Mucosa of rectum (tissue), 2 donors: Measurements from ENCODE around the gene CLCN6.

Source experiments
- H3K27ac ChIP-seq, 2 donors: one replicate each; pipeline ENCODE4 v1.7.0; 2013; ENCODE audit warnings: inconsistent platforms in 2 of 2, low read depth in 2 of 2, low read length in 2 of 2
- H3K27me3 ChIP-seq, 2 donors: one replicate each; pipeline ENCODE4 v1.7.0; 2013; ENCODE audit warnings: low read length in 2 of 2; ENCODE audit not compliant: control insufficient read depth in 2 of 2, insufficient read depth in 2 of 2
- H3K36me3 ChIP-seq, 2 donors: one replicate each; pipeline ENCODE4 v1.7.0; 2013; ENCODE audit warnings: low read length in 2 of 2; ENCODE audit not compliant: control insufficient read depth in 2 of 2, insufficient read depth in 2 of 2
- H3K4me1 ChIP-seq, 2 donors: one replicate each; pipeline ENCODE4 v1.7.0; 2013; ENCODE audit warnings: low read length in 2 of 2, mild to moderate bottlenecking in 1 of 2; ENCODE audit not compliant: control insufficient read depth in 2 of 2, insufficient read depth in 2 of 2
- H3K4me3 ChIP-seq, 2 donors: one replicate each; pipeline ENCODE4 v1.7.0; 2013; ENCODE audit warnings: low read length in 2 of 2
- H3K9ac ChIP-seq, 2 donors: one replicate each; pipeline ENCODE4 v1.7.0; 2013; ENCODE audit warnings: low read length in 2 of 2, low read depth in 1 of 2, mild to moderate bottlenecking in 1 of 2
- H3K9me3 ChIP-seq, 2 donors: one replicate each; pipeline ENCODE4 v1.7.0; 2013; ENCODE audit warnings: low read length in 2 of 2; ENCODE audit not compliant: control insufficient read depth in 2 of 2
- donor health status: healthy.
- donor health status: Normal muscosa, but diverticular disease.

CLCN6 gene

DNA sequence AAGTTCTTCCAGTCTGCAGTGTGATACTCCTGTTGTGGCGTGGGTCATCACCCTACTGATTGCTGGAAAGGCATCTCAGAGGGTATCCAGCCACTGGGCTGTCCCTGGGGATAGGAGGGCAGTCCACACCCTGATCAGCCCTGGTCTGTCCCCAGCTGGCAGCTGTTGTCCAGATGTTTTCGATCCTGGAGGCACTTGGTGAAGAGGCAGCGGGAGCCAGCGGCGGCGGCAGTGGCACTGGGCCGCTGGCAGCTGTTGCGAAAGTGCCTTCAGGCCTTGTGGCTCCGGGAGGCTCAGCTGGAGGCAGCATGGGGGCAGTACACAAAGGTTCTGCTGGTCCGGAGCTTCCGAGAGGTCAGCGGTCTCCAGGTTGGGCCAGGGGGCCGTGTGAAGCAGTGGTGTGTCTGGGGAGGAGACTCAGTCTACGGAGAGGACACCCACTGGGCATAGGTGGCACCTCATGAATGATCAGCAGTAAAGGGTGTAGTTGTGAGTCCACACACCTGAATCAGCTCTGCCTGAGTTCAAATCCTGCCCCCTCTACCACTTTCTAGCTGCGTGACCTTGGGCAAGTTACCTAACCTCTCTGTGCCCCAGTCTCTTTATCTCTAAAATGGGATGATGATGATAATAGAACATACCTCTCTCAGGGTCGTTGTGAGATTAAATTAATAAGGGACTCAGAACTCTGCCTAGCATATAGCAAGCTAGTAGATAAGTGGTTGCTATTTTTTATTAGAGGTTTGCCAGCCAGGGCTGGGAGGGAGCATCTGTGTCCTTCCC lies 37.9 kb upstream of the CLCN6 start:
- Histone ChIP-seq H3K27ac (no peak overlapping the region), H3K36me3 (no peaks in the 10 kb centered on the region), H3K9ac (no peak overlapping the region), H3K4me3 (no peak overlapping the region), H3K4me1 (no peaks in the 10 kb centered on the region), H3K9me3 (no peaks in the 10 kb centered on the region), H3K27me3 (no peaks in the 10 kb centered on the region)

DNA sequence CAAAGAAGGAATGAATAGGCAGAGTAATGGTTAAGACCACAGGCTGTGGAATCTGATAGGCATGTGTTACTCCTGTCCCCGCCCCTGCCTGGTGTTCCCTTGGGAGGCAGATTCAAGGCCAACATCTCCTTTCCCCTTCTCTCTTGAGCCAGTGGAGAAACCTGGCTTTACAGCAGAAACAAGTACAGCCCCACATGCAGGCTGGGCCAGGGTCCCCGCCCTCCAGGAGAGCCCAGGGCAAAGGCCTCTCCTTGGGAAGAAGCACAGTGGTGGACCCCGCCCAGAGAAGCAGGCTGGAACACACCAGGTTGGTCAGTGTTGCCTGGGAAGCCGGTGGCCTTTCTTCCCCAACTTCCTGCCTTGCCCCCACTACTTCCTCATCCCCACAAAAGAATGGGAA lies 37.2 kb upstream of the CLCN6 start:
- Histone ChIP-seq H3K27ac (no peak overlapping the region), H3K9me3 (no peaks in the 10 kb centered on the region), H3K4me1 (no peaks in the 10 kb centered on the region), H3K27me3 (no peaks in the 10 kb centered on the region), H3K9ac (no peak overlapping the region), H3K36me3 (no peaks in the 10 kb centered on the region), H3K4me3 (no peak overlapping the region)

DNA sequence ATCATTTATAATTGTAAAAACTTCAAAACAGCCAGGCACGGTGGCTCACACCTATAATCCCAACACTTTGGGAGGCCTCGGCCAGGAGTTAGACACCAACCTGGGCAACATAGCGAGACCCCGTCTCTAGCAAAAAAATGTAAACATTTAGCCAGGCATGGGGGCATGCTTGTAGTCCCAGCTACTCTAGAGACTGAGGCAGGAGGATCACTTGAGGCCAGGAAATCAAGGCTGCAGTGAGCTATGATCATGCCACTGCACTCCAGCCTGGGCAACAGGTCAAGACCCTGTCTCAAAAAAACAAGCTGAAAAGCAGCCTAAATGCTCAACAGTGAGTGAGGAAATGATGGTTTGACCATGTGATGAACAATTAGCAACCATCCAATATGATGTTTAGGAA lies 36.7 kb upstream of the CLCN6 start:
- Histone ChIP-seq H3K9me3 (no peaks in the 10 kb centered on the region), H3K27ac (no peak overlapping the region), H3K36me3 (no peaks in the 10 kb centered on the region), H3K27me3 (no peaks in the 10 kb centered on the region), H3K9ac (no peak overlapping the region), H3K4me3 (no peak overlapping the region), H3K4me1 (no peaks in the 10 kb centered on the region)

DNA sequence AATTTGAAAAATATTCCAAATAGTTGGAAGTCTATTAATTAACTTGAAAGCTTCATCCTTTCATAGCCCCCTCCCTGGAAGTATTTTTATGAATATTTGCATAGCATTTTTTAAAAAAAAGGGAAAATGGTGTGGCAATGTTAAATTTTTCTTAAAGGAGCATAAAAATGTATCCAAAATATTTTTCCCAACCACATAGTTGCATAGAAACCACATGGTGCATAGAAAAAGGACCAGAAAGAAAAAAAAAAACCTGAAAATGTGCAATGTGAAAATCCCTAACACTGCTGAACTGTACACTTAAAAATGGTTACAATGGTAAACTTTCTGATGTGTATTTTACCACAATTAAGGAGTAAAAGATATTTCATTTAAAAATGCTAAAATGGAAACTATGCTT lies 36.0 kb upstream of the CLCN6 start:
- Histone ChIP-seq H3K27me3 (no peaks in the 10 kb centered on the region), H3K4me3 (no peak overlapping the region), H3K9ac (no peak overlapping the region), H3K36me3 (no peaks in the 10 kb centered on the region), H3K9me3 (no peaks in the 10 kb centered on the region), H3K27ac (no peak overlapping the region), H3K4me1 (no peaks in the 10 kb centered on the region)

DNA sequence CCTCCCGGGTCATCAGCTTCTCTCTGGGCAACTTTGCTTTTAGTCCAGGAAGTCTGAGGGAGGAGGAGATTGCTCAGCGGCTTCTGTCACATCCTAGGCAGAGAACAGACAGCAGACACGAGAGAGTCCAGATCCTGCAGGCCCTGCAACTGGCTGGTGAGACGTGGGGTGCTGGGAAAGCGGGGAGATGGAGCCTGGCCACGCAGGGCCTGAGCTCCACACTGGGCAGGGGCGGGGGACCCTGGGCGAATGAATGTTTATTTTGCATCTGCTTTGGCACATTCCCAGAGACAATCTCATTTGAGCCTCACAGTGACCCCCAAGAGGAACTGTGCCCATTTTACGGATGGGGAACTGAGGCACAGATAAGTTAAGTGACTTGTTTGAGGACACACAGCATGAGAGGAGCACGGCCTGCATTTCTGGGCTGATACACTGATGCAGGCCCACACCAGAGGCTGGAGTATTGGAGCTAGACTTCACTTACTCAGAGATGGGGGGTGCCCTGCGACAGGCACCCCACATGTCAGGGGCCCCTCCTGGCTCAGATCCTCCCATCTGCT lies 34.4 kb upstream of the CLCN6 start:
- no peaks in the 10 kb centered on the region for H3K27me3 ChIP-seq
- H3K4me1 ChIP-seq: no peaks in the 10 kb centered on the region
- no peak overlapping the region for H3K27ac ChIP-seq

DNA sequence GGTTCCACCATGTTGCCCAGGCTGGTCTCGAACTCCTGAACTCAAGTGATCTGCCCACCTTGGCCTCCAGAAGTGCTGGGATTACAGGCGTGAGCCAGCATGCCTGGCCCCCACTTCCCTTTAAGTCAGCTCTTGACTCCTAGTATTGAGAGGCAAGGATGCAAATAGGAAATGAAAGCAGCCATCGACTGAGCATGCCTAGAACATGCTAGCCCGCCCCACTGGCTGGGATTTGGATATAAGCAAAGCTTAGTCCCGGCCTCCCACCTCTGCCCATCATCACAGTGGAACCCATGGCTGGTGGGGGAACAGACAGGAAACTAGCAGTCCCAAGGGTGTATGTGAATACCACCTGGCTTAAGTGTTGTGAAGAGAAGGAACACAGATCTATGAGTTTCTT lies 33.5 kb upstream of the CLCN6 start:
- Histone ChIP-seq H3K27me3 (no peaks in the 10 kb centered on the region), H3K4me1 (no peaks in the 10 kb centered on the region), H3K9me3 (no peaks in the 10 kb centered on the region), H3K4me3 (no peak overlapping the region), H3K9ac (no peak overlapping the region), H3K36me3 (no peaks in the 10 kb centered on the region), H3K27ac (no peak overlapping the region)

More for the DNA sequence above, 34.4 kb upstream of the CLCN6 start:
- Histone ChIP-seq H3K9me3 (no peaks in the 10 kb centered on the region), H3K4me3 (no peak overlapping the region), H3K9ac (no peak overlapping the region), H3K36me3 (no peaks in the 10 kb centered on the region)

DNA sequence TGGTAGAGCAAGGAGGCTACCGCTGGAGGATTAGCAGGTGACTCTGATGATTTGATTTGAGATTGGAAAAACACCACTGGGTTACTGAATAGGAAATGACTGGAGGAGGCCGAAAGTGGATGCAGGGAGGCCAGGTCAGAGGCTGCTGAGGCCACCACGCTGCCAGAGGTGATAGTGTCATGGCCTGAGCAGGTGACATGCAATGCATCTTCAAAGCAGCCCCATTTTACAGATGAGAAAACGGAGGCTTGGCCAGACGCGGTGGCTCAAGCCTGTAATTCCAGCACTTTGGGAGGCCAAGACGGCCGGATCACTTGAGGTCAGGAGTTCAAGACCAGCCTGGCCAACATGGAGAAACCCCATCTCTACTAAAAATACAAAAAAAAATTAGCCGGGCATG lies 31.2 kb upstream of the CLCN6 start:
- no peaks in the 10 kb centered on the region for H3K36me3 ChIP-seq
- no peaks in the 10 kb centered on the region for H3K27me3 ChIP-seq
- H3K27ac ChIP-seq: no peak overlapping the region
- no peaks in the 10 kb centered on the region for H3K9me3 ChIP-seq
- H3K9ac ChIP-seq: no peak overlapping the region
- H3K4me1 ChIP-seq: no peaks in the 10 kb centered on the region
- no peak overlapping the region for H3K4me3 ChIP-seq

DNA sequence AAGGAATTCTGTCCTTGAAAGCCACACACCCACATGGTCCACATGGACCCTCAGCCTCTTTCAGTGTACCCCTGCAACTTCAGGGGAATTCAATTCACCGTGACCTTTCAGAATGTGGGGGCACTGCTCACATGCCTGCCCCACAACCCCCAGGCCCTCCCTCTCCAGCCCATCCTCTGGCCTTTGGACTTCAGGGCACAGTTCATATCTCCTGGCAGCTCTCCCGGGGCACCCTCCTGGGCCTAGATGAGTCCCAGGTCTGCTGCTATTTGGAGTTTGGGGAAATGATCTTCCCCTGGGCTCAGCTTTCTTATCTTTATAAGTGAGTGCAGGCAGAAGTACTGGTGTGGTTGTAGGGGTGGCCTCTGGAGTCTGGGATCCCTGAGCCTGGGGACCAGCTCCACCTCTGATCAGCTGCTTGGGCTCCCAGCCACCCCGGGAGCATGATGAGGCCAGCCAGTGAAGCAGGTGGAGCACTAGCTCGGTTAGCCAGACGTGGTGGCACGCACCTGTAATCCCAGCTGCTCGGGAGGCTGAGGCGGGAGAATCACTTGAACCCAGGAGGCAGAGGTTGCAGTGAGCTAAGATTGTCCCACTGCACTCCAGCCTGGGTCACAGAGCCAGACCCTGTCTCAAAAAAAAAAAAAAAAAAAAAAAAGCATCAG lies 28.2 kb upstream of the CLCN6 start:
- Histone ChIP-seq H3K27me3 (no peaks in the 10 kb centered on the region), H3K4me3 (no peak overlapping the region), H3K9ac (no peak overlapping the region), H3K36me3 (no peaks in the 10 kb centered on the region), H3K27ac (no peak overlapping the region), H3K4me1 (no peaks in the 10 kb centered on the region), H3K9me3 (no peaks in the 10 kb centered on the region)

DNA sequence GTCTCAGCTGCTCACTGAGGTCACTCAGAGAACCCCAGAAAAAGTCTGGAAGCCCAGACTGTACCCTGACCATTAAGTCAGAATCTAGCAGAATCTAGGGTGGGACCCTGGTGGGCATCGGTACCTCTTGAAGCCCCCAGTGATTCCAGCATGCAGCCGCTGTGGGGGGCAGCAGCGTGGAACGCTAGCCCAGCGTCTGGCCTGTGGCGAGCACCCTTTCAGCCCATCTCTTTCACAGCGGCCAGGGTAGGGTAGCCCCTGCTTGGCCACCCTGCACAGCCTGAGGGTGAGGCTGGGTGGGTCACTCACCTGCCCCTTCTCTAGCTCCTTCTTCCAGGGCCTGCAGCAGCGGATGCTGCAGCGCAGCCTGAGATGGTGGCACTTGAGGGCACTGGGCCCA lies 27.7 kb upstream of the CLCN6 start:
- Histone ChIP-seq H3K36me3 (no peaks in the 10 kb centered on the region), H3K4me1 (no peaks in the 10 kb centered on the region), H3K9me3 (no peaks in the 10 kb centered on the region), H3K9ac (no peak overlapping the region), H3K4me3 (no peak overlapping the region), H3K27ac (no peak overlapping the region), H3K27me3 (no peaks in the 10 kb centered on the region)

DNA sequence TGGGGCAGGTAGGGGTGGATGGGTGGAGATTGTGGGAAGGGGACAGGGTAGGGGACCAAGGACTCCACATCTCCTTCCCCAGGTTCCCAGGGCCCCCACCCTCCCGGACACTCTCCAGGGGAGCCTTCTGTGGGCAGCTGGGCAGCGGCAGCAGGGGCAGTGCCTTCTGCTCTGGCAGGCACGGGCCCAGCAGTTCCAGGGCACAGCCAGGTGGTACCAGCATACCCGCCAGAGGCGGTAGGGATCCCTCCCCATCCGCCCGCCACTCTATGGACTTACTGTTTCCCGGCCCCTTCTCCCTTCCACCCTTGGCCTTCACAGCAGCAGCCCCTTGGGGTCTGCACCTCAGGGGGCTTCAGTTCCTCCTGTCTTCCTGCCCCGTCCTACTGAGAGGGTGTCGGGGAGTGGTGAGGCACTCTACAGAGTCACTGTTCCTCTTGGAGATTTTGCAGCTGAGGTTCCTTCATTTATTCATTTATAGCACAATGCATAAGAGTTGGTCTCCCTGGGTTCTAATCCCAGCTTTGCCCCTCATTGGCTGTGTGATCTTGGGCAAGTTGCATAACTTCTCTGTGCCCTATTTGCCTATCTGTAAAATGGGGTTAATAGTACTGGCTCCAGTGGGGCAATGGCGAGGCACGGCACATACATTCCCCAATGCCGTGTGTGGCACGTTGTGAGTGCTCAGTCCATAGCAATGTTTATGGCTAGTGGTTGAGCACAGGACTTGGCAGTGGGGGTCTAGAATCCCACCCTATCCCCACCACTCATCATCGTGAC lies 27.0 kb upstream of the CLCN6 start:
- Histone ChIP-seq H3K27ac (no peak overlapping the region), H3K4me3 (no peak overlapping the region), H3K9me3 (no peaks in the 10 kb centered on the region), H3K27me3 (no peaks in the 10 kb centered on the region), H3K4me1 (no peaks in the 10 kb centered on the region), H3K9ac (no peak overlapping the region), H3K36me3 (no peaks in the 10 kb centered on the region)
